H9 (cell line): ENCODE data around the gene BST2. TPM values are rescaled to one million over a fixed set of nuclear protein-coding genes. Genes with fewer than 3 reads are reported as not detected.
A peak's percentile ranks its signal among the peaks of the same experiment; 100 is the strongest.

ENCODE experiments used
- DNase-seq: peaks from one replicate; pipeline ENCODE4 v3.0.0-alpha.2; 2017
- H2AFZ ChIP-seq: one replicate; pipeline ENCODE4 v1.6.1; 2013; ENCODE audit warnings: mild to moderate bottlenecking, low read length, control low read depth, moderate library complexity
- H2AK5ac ChIP-seq: 2 replicates; pipeline ENCODE4 v1.6.1; 2013; ENCODE audit warnings: low read length, control low read depth, mixed read lengths; ENCODE audit not compliant: insufficient read length
- H2BK120ac ChIP-seq: one replicate; pipeline ENCODE4 v1.6.1; 2013; ENCODE audit warnings: low read depth, mild to moderate bottlenecking, low read length, control low read depth, inconsistent platforms; ENCODE audit not compliant: poor library complexity, severe bottlenecking
- H2BK12ac ChIP-seq: 2 replicates; pipeline ENCODE4 v1.6.1; 2013; ENCODE audit warnings: low read length, control low read depth, mixed read lengths, low read depth; ENCODE audit not compliant: insufficient read length
- H2BK15ac ChIP-seq: 2 replicates; pipeline ENCODE4 v1.6.1; 2013; ENCODE audit warnings: low read depth, low read length, control low read depth
- H2BK20ac ChIP-seq: one replicate; pipeline ENCODE4 v1.6.1; 2013; ENCODE audit warnings: low read depth, mild to moderate bottlenecking, low read length, control low read depth, inconsistent platforms; ENCODE audit not compliant: poor library complexity, severe bottlenecking
- H2BK5ac ChIP-seq: 2 replicates; pipeline ENCODE4 v1.6.1; 2013; ENCODE audit warnings: low read length, control low read depth, mixed read lengths; ENCODE audit not compliant: insufficient read length
- H3K14ac ChIP-seq: 2 replicates; pipeline ENCODE4 v1.6.1; 2013; ENCODE audit warnings: low read length, control low read depth; ENCODE audit not compliant: insufficient read depth
- H3K18ac ChIP-seq: 2 replicates; pipeline ENCODE4 v1.6.1; 2013; ENCODE audit warnings: low read depth, mild to moderate bottlenecking, mixed read lengths, low read length, control low read depth; ENCODE audit not compliant: insufficient read length
- H3K23ac ChIP-seq: 2 replicates; pipeline ENCODE4 v1.6.1; 2013; ENCODE audit warnings: low read length, control low read depth, mixed read lengths, low read depth; ENCODE audit not compliant: insufficient read length
- H3K23me2 ChIP-seq: 2 replicates; pipeline ENCODE4 v1.6.1; 2013; ENCODE audit warnings: low read depth, mild to moderate bottlenecking, mixed read lengths, low read length, control low read depth; ENCODE audit not compliant: insufficient read length, poor library complexity, severe bottlenecking
- H3K27ac ChIP-seq: 2 replicates; pipeline ENCODE4 v1.5.1; 2013; ENCODE audit warnings: low read length, control low read depth, mixed read lengths, low read depth; ENCODE audit not compliant: insufficient read length
- H3K27me3 ChIP-seq: 2 replicates; pipeline ENCODE4 v1.6.1; 2013; ENCODE audit warnings: low read length, control low read depth, inconsistent platforms; ENCODE audit not compliant: insufficient read depth
- H3K4ac ChIP-seq: 2 replicates; pipeline ENCODE4 v1.6.1; 2013; ENCODE audit warnings: low read depth, mild to moderate bottlenecking, control low read depth, inconsistent platforms, low read length, moderate library complexity
- H3K4me1 ChIP-seq: 2 replicates; pipeline ENCODE4 v1.6.1; 2013; ENCODE audit warnings: low read length, control low read depth, inconsistent platforms; ENCODE audit not compliant: insufficient read depth
- H3K4me2 ChIP-seq: 2 replicates; pipeline ENCODE4 v1.6.1; 2013; ENCODE audit warnings: low read length, control low read depth, mixed read lengths; ENCODE audit not compliant: insufficient read length, insufficient read depth
- H3K56ac ChIP-seq: 2 replicates; pipeline ENCODE4 v1.6.1; 2013; ENCODE audit warnings: low read depth, mild to moderate bottlenecking, mixed read lengths, low read length, control low read depth; ENCODE audit not compliant: insufficient read length
- H3K79me1 ChIP-seq: 2 replicates; pipeline ENCODE4 v1.6.1; 2013; ENCODE audit warnings: low read depth, mild to moderate bottlenecking, moderate library complexity, low read length, control low read depth, inconsistent platforms; ENCODE audit not compliant: insufficient read depth, poor library complexity, severe bottlenecking
- H3K79me2 ChIP-seq: 2 replicates; pipeline ENCODE4 v1.6.1; 2013; ENCODE audit warnings: low read length, control low read depth, inconsistent platforms; ENCODE audit not compliant: insufficient read depth
- H3K9ac ChIP-seq: 2 replicates; pipeline ENCODE4 v1.6.1; 2013; ENCODE audit warnings: low read length, control low read depth, mixed read lengths; ENCODE audit not compliant: insufficient read length; ENCODE audit errors: extremely low read depth
- H3K9me3 ChIP-seq: one replicate; pipeline ENCODE4 v1.6.1; 2013; ENCODE audit warnings: low read depth, low read length, inconsistent platforms; ENCODE audit not compliant: control insufficient read depth
- H3T11ph ChIP-seq: one replicate; pipeline ENCODE4 v1.6.1; 2013; ENCODE audit warnings: mild to moderate bottlenecking, low read length, control low read depth, inconsistent platforms
- H4K20me1 ChIP-seq: one replicate; pipeline ENCODE4 v1.6.1; 2013; ENCODE audit not compliant: control insufficient read depth, insufficient read length, insufficient read depth
- H4K5ac ChIP-seq: 2 replicates; pipeline ENCODE4 v1.6.1; 2013; ENCODE audit warnings: low read depth, mild to moderate bottlenecking, mixed read lengths, low read length, control low read depth; ENCODE audit not compliant: insufficient read length
- H4K8ac ChIP-seq: replicated peaks from 2 replicates; pipeline ENCODE4 v1.6.1; 2013; ENCODE audit warnings: low read length, control low read depth, mixed read lengths, low read depth; ENCODE audit not compliant: insufficient read length
- H4K91ac ChIP-seq: 2 replicates; pipeline ENCODE4 v1.6.1; 2013; ENCODE audit warnings: low read depth, mild to moderate bottlenecking, moderate library complexity, mixed read lengths, low read length, control low read depth; ENCODE audit not compliant: insufficient read length
- H3K27ac Mint-ChIP-seq, 3 experiments: 2 replicates in 2 of 3; 3 replicates in 1 of 3; pipeline ENCODE4 v1.8.0; 2020 to 2021; ENCODE audit warnings: mixed read lengths in 3 of 3, mild to moderate bottlenecking in 1 of 3, moderate library complexity in 1 of 3
- H3K27me3 Mint-ChIP-seq: 2 replicates; pipeline ENCODE4 v1.8.0; 2021; ENCODE audit warnings: low read depth, mild to moderate bottlenecking, moderate library complexity, mixed read lengths
- H3K36me3 Mint-ChIP-seq, 3 experiments: 2 replicates in 2 of 3; 3 replicates in 1 of 3; pipeline ENCODE4 v1.8.0; 2020 to 2021; ENCODE audit warnings: low read depth in 3 of 3, mixed read lengths in 3 of 3; ENCODE audit not compliant: insufficient read depth in 1 of 3
- H3K4me1 Mint-ChIP-seq, 2 experiments: 2 replicates each; pipeline ENCODE4 v1.8.0; 2020; ENCODE audit warnings: mixed read lengths in 2 of 2
- H3K4me3 Mint-ChIP-seq, 2 experiments: 2 replicates in 1 of 2; 3 replicates in 1 of 2; pipeline ENCODE4 v1.8.0; 2020 to 2021; ENCODE audit warnings: mild to moderate bottlenecking in 2 of 2, mixed read lengths in 2 of 2, moderate library complexity in 1 of 2
- H3K9me3 Mint-ChIP-seq, 2 experiments: 2 replicates in 1 of 2; 3 replicates in 1 of 2; pipeline ENCODE4 v1.8.0; 2020; ENCODE audit warnings: mild to moderate bottlenecking in 2 of 2, mixed read lengths in 2 of 2, moderate library complexity in 1 of 2
- CTCF ChIP-seq: fragments of 200-600 bp; sonication (generic); conservative IDR thresholded peaks from 3 replicates; pipeline ENCODE4 v1.8.0; 2021; ENCODE audit warnings: antibody characterized with exemption, mild to moderate bottlenecking
- WGBS: extraction: QIAGEN DNeasy Blood & Tissue Kit; methylation state at CpG from one replicate; pipeline ENCODE4 v1.1.7; 2013; ENCODE audit warnings: missing lambda C conversion rate, low lambda C conversion rate, mixed read lengths; ENCODE audit not compliant: insufficient read length; ENCODE audit errors: extremely low coverage; 5-methylcytosine and 5-hydroxymethylcytosine counted together
- total RNA-seq: library from RNA; stranded (reverse); gene quantifications from 2 replicates; pipeline ENCODE4 v1.2.1, GENCODE V29; 2021

Gene BST2
- total RNA-seq, 1 experiment from 2014 or later: 63.3 TPM

GRCh38 chr19:17423429-17424208, 18.2 kb upstream of the BST2 start:
- no peaks in the 10 kb centered on the region for H3K27me3 ChIP-seq
- no peak overlapping the region for H2BK12ac ChIP-seq
- no peak overlapping the region for H2AFZ ChIP-seq
- no peak overlapping the region for H4K5ac ChIP-seq
- no peak overlapping the region for H3K4me2 ChIP-seq
- no peaks in the 10 kb centered on the region; the same call in 1 of the 2 replicates for H3K4me1 ChIP-seq
- H3K9me3 ChIP-seq: no peaks in the 10 kb centered on the region
- H2BK5ac ChIP-seq: no peak overlapping the region
- H3K27ac ChIP-seq: no peak overlapping the region
- H3K23me2 ChIP-seq: peaks cover 11% of the 10 kb centered on the region
- no peak overlapping the region for H3K4ac ChIP-seq
- no peak overlapping the region for H2BK20ac ChIP-seq
- no peak overlapping the region for H3T11ph ChIP-seq
- Mint-ChIP-seq H3K4me1 (peaks cover 19 to 30% of the 10 kb centered on the region in 2 experiments), H3K36me3 (peaks cover 0 to 8% (median 4%) of the 10 kb centered on the region in 3 experiments; a peak in 2 of 7 replicates), H3K27ac (no peak overlapping the region; a peak in 1 of 7 replicates), H3K4me3 (peak overlapping the region; percentile 24 to 27; a peak in 2 of 5 replicates), H3K27me3 (no peaks in the 10 kb centered on the region; the same call in 1 of the 2 replicates), H3K9me3 (no peaks in the 10 kb centered on the region)
- H2BK15ac ChIP-seq: no peak overlapping the region
- no peak overlapping the region for H2AK5ac ChIP-seq
- H2BK120ac ChIP-seq: no peak overlapping the region
- H3K56ac ChIP-seq: no peak overlapping the region
- H3K14ac ChIP-seq: no peak overlapping the region
- TF ChIP-seq CTCF: no peak
- H4K91ac ChIP-seq: no peak overlapping the region
- no peak overlapping the region for H3K23ac ChIP-seq
- no CpG with 5 or more reads among the region's 20 CpGs for WGBS
- H3K79me1 ChIP-seq: no peaks in the 10 kb centered on the region
- H4K8ac ChIP-seq: no peak overlapping the region
- no peak overlapping the region for H3K9ac ChIP-seq
- no peak for DNase-seq
- no peaks in the 10 kb centered on the region for H4K20me1 ChIP-seq
- H3K79me2 ChIP-seq: no peaks in the 10 kb centered on the region
- H3K18ac ChIP-seq: no peak overlapping the region
